HL-60/S4 treated with retinoic acid at 250 ng/mL for 4 days and 3 days (cell line): ENCODE results near the gene TENM4.

ENCODE experiments used
- in situ Hi-C: fragments of 300-500 bp; cut with MboI; formaldehyde crosslinking; loops from 2 replicates; pipeline ENCODE4 v1.7.0; 2022; ENCODE audit warnings: low sequenced_read_pairs

Gene TENM4

GRCh38 chr11:79440571-79441460 is at the start of gene TENM4:
TENM4 (minus strand) TSS chr11:79441030; CDS start chr11:79069944, 371,086 bp downstream.
- in situ Hi-C loops: no loop called here

GRCh38 chr11:79488286-79488685 is 47.5 kb upstream of the TENM4 start:
- in situ Hi-C loops: no loop called here

GRCh38 chr11:79487412-79487811 is 46.6 kb upstream of the TENM4 start:
- in situ Hi-C loops: no loop called here

DNA sequence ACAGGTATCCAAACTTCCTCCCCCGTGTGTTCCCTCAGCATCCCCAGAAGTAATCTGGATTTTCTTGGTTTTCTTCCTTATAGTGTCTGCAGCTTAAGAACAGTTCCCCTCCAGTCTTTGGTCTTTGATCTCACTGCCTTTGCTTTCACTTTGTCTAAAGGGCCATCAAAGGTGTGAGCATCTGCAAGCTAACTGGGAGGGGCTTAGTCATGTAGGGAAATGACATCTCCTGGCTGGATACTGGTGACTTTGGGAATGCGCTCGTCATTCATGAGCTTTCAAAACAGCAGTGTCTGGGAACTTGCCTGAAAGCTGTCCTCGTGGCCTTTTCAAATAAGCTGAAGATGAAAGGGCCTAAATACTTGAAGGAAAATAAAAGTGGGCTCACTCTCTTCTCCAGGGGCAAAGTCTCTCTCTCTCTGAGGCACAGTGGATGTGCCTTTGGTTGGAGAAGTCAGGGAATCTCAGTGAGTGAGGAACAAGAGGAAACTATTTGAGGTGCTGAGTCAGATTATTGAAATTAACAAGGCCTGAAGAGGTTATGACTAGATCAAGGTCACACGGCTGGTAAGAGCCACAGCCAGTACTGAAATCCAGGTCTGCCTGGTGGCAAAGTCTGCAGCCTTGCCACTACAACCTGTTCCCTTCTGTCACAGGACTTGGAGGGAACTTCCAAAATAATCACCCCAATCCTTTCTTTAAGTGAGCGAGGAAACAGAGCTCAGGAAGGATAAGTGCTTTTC is 45.6 kb upstream of the TENM4 start:
- in situ Hi-C loops: no loop called here

DNA sequence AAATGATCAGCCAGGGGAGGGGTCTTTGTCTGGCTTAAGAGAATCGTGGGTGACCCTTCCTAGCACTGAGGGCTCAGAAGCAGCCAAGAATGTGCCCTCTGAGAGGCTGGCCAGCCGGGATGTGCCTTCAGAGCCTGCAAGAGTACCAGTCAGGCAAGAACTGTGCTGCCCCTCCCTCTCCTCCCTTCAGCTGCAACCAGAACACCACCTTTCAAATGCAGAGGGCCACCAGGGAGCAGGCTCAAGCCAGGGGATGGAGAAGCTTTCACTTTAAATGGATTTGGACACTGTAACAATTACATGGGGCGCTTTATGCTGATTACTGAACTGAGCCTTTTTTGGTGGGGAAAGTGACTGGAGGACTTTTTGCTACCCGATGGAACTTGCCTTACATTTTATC is 44.9 kb upstream of the TENM4 start:
- in situ Hi-C loops: no loop called here

DNA sequence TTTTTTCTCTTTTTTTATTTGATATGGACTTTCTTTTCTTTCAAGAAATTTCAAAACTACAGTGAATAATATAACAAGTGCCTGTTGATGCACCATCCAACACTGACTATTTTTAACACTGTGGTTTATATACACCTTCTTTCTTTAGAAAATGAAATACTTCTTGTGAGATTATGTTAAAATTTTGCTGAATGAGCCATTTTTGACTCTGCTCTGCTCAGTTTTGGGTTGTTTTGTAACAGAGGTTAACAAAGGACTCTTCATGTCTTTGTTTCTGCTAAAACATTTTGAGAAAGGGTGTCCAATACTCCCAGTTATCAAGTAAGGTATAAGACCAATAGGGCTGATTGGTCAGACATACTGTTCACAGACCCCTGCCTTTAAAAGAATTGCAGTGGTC is 44.0 kb upstream of the TENM4 start:
- in situ Hi-C loops: no loop called here

DNA sequence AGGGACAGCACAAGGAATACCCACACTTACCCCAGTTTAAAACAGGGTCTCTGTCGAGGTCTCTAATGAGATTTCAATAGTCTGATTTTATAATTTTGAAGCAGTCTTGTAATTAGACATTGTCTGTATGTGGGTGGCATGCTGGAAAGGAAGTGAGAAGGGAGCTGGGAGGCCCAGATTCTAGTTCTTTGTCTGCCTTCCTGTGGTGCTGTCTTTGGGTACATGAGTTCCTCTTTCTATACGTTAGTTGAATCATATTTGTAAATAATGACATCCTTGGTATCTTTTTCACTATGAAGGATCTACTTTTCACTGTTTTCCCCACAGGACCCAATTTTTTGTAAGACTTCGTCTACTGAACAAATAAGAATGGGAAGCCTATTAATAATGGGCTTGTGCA is 42.0 kb upstream of the TENM4 start:
- in situ Hi-C loops: no loop called here

GRCh38 chr11:79481795-79482194 is 41.0 kb upstream of the TENM4 start:
- in situ Hi-C loops: no loop called here

DNA sequence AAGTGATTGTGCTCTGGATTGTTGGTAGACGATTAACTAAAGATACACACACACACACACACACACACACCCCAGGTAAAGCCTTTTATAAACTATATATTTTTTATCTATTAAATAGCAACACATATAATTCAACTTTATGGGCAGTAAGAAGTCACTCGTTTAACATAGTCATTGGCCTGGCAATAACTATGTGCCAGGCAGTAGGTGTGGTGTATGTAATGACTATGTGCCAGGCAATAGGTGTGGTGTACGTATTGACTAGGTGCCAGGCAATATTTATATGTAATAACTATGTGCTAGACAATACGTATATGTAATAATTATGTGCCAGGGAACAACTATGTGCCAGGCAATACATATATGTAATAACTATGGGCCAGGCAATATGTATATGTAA is 40.0 kb upstream of the TENM4 start:
- in situ Hi-C loops: no loop called here

GRCh38 chr11:79472819-79473529 is 32.1 kb upstream of the TENM4 start:
- in situ Hi-C loops: no loop called here

DNA sequence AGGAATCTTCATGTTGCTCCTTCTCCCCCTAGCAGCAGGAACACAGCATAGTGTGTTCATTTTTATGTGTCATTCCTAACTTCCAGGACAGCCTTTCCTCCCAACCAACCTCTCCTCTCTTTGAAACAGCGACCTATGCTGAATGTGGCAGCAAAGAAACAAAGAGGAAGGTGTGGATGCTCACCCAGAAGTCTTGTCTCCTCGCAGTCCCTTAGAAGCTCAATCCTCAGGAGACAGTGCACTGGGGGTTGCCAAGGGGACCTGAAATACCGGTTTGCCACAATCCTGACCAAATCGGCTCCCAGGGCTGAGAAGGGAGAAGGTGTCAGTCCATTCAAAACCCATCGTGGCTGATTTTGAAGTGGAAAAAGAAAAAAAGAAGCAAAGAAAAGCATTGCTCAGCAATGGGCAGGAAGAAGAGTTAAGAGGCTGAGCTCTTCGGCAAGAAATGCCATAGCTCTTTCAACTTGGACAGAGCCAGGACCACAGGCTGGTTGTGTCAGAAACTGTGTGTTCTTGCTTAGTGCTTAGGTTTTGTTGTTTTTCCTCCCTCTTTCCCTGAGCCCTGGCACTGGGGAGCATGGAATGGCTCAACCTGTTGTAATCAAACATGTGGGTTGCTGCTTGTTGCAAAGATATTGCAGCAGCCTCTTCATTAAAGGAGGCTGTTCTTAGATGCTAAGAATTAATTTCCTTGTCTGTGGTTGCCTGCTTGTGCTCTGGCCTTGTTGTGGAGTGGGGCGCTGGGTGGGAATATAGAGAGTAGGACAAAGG is 30.4 kb upstream of the TENM4 start:
- in situ Hi-C loops: no loop called here

- in situ Hi-C loops: no loop called here
Measured at GRCh38 chr11:79470161-79470560, 29.3 kb upstream of the TENM4 start.

DNA sequence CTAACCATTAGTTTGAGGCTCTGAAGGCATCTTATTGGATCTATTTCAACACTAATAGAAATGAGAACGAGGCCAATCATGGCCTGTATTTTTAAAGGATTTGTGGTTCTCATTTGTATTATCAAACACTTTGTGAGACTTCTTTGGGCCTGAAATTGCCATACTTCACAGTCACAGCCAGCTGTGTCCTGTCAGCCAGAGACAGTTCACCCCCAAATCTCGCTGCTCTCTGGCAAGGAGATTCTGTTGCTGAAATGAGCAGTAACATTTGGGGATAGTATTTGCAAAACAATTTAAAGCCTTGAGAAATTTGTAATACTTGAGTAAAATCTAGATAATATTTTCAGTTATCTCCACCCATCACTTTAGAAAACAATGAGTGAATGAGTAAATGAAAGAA is 26.9 kb upstream of the TENM4 start:
- in situ Hi-C loops: no loop called here

DNA sequence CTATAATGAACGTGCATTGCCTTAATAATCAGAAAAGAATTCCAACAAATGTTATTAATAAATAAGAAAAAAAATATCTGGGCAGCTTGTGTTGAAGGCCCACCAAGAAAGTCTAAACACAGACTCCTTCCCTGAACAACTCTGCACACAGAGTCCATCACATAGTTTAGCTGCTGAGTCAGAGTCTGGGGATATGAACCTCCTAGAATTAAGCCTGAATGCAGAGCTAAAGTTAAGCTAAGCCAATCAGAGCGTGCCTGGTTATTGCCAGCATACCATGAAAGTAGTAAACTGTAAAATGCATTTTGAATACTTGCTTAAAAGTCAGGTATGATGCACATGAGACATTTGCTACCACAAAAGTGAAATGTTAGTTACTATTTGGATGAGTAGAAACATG is 25.6 kb upstream of the TENM4 start:
- in situ Hi-C loops: no loop called here

DNA sequence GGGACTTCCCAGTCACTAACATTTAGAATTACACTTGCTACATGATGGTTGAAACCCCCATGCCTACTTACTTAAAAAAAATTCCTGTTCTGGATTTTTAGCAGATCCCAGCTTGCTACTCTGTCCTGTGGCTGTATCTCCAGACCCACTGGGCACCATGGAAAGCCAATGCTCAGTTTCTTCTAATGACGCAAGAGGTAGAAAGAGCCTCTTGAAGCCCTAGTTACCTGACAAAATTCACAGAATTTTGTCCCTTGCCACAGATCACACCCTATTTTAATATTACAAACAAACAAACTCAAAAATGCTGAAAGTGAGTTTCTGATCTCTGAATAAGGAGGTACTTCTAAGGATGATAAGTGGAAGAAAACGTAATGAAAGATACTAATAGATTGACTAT is 24.3 kb upstream of the TENM4 start:
- in situ Hi-C loops: no loop called here

GRCh38 chr11:79461666-79462645 is 21.1 kb upstream of the TENM4 start:
- in situ Hi-C loops: no loop called here

GRCh38 chr11:79461144-79461543 is 20.3 kb upstream of the TENM4 start:
- in situ Hi-C loops: no loop called here

DNA sequence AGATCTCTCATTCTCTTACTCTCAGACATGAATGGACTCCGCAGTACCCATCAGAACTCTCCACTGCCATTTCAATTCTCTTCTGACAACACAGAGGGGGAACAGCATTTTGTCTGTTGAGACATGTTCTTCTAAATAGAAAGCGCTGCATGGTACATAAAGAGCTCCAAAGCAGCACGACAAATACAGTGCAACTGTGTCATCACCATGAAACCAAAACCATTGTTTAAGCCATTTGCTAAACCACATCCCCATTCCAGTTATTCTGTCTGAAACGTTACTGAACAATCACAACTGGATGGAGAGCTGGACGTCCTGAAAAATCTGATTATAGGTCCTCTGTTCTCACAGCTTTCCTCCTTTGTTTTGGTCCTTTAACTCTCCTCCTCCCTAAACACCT is 17.9 kb upstream of the TENM4 start:
- in situ Hi-C loops: no loop called here

GRCh38 chr11:79456501-79456900 is 15.7 kb upstream of the TENM4 start:
- in situ Hi-C loops: no loop called here

DNA sequence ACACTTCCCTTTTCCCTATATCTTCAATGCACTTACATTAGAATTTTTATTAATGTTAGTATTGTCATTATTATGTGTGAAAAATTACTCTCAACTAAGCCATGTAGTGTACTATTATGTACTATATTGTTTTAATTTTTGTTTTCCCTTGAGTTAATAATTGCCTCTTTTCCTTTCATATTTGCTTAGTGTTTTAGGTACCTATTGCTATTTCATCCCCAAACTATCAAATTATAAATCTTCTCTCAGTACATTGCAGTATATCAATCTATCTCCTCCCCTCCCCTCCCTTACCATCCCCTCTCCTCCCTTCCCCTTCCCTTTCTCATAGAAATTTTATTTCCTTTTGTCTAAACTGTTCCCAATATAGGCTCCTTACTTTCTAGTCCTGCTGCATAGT is 12.8 kb upstream of the TENM4 start:
- in situ Hi-C loops: no loop called here
